HUES64 (cell line): Measurements from ENCODE around the gene C5orf15.

Experiments used
- H3K27ac ChIP-seq: 2 replicates; pipeline ENCODE4 v1.7.0; 2013; ENCODE audit warnings: low read depth, low read length, inconsistent platforms
- H3K27me3 ChIP-seq: 2 replicates; pipeline ENCODE4 v1.6.1; 2013; ENCODE audit warnings: mild to moderate bottlenecking, low read length; ENCODE audit not compliant: insufficient read depth
- H3K36me3 ChIP-seq: 2 replicates; pipeline ENCODE4 v1.6.1; 2013; ENCODE audit warnings: mild to moderate bottlenecking, low read length; ENCODE audit not compliant: insufficient read depth
- H3K4me1 ChIP-seq: 2 replicates; pipeline ENCODE4 v1.6.1; 2013; ENCODE audit warnings: mild to moderate bottlenecking, low read length, moderate library complexity; ENCODE audit not compliant: insufficient read depth
- H3K4me3 ChIP-seq: 2 replicates; pipeline ENCODE4 v1.5.1; 2013; ENCODE audit warnings: mild to moderate bottlenecking, low read length, moderate library complexity
- H3K9ac ChIP-seq: 2 replicates; pipeline ENCODE4 v1.6.1; 2013; ENCODE audit warnings: mild to moderate bottlenecking, low read depth, low read length
- H3K9me3 ChIP-seq: 2 replicates; pipeline ENCODE4 v1.6.1; 2013; ENCODE audit warnings: low read depth, low read length; ENCODE audit not compliant: insufficient read depth
- WGBS: fragments of 150-250, 120-280 bp; methylation state at CpG from one replicate; pipeline ENCODE4 v1.1.7; 2013; ENCODE audit warnings: missing lambda C conversion rate; 5-methylcytosine and 5-hydroxymethylcytosine counted together

Gene C5orf15

DNA sequence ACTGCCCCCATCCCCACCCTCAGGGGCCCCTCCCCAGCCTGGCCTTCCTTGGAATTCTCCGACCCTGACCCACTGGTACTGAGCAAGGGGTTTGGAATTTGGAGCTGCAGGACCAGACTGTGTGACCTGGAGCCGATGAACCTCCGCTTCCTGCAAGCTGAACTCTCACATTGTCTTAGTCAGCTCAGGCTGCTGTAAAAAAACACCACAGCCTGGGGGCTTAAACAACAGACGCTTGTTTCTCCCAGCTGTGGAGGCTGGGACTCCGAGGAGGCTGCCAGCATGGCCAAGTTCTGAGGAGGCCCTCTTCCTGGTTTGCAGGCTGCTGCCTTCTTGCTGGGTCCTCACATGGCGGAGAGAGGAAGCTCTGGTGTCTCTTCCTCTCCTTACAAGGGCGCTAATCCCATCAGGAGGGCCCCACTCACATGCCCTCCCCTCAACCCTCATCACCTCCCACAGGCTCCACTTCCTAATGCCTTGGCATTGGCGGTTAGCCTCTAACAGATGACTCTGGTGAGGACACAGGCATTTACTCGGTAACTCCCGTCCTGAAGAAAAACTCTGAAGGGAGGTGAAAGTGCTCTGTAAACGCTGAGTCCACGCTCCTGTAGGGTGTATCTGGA lies 42.4 kb downstream of the C5orf15 start:
- no peaks in the 10 kb centered on the region for H3K27me3 ChIP-seq
- H3K4me3 ChIP-seq: no peak overlapping the region
- WGBS: 92% methylated on average over 12 of the region's 12 CpGs
- H3K4me1 ChIP-seq: 0 out of 2 replicates have a peak, but pooled peaks cover 2% of the 10 kb centered on the region
- no peak overlapping the region for H3K9ac ChIP-seq
- H3K27ac ChIP-seq: no peak overlapping the region
- no peaks in the 10 kb centered on the region for H3K9me3 ChIP-seq
- H3K36me3 ChIP-seq: no peaks in the 10 kb centered on the region

DNA sequence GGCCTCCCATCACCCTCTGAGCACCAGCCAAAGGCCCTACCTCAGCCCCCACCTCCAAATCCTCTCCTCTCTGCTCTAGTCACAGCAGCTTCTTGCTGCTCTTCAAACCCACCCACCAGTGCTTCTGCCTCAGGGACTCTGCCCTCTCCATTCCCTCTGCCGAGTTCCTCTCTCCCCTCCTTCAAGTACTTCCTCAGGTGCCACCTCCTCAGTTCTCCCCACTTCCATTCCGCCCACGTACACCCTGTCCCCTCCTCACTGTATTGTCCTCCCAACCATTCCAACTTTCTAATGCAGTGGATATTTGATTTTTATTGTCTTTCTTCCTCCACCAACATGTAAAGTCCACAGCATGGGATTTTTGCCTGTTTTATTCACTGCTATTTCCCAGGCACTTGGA lies 43.2 kb downstream of the C5orf15 start:
- Histone ChIP-seq H3K9ac (no peak overlapping the region), H3K9me3 (no peaks in the 10 kb centered on the region), H3K27me3 (no peaks in the 10 kb centered on the region), H3K4me1 (0 out of 2 replicates have a peak, but pooled peaks cover 2% of the 10 kb centered on the region), H3K4me3 (no peak overlapping the region), H3K27ac (no peak overlapping the region), H3K36me3 (no peaks in the 10 kb centered on the region)
- WGBS: 92% methylated on average over 3 of the region's 3 CpGs

DNA sequence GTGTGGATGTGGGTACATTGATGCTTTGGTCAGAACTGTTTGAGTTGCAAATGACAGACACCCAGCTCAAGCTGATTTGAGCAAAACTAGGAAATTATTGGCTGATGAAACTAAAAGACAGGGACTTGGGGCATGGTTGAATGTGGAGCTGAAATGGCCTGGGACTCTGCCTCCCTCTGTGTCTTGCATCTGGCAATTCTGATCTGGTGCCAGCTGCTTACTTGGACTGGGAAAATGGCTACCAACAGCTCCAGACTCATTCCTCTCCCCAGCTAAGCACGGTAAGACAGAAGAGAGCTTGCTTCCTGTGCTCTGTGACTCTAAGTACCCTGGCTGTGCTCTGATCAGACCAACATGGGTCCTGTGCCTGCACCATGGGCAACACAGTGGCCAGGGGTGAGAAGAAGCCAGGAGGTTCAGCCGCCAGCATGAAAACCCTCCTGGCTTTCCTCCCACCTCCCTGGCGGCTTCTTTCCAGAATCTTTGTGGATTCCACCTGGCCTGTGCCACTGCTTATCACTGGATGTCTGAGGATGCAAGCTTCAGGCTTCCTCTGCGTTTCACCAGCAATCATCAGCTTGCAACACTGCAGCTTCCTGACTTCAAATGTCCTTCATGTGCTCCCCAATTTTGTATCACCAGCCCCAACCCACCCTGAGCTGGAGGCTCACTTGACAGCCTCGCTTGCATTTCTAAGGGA lies 44.1 kb downstream of the C5orf15 start:
- Histone ChIP-seq H3K27me3 (no peaks in the 10 kb centered on the region), H3K4me3 (no peak overlapping the region), H3K9me3 (no peaks in the 10 kb centered on the region), H3K36me3 (no peaks in the 10 kb centered on the region), H3K9ac (no peak overlapping the region), H3K4me1 (0 out of 2 replicates have a peak, but pooled peaks cover 2% of the 10 kb centered on the region), H3K27ac (no peak overlapping the region)
- WGBS: 77% methylated on average over 5 of the region's 5 CpGs

DNA sequence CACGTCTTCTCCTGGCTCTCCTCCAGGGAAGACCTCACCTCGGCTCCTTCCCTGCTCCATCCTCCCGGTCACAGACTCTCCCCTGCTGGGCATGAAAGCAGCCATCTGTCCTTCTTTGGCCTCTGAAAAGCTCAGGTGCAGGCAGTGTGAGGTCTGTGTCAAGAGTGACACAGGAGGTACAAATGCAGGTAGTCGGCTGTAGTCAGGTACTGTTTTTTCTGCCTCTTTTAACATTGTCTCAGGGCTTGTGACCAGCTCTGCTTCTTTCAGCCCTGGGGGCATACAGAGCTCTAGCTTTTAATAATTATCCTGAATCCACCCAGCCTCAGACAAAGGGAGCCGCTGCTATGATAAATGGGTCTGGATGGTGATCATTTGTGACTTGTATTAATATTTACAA lies 46.4 kb downstream of the C5orf15 start:
- H3K9ac ChIP-seq: no peak overlapping the region
- no peak overlapping the region for H3K27ac ChIP-seq
- H3K27me3 ChIP-seq: no peaks in the 10 kb centered on the region
- H3K4me1 ChIP-seq: 0 out of 2 replicates have a peak, but pooled peaks cover 2% of the 10 kb centered on the region
- H3K4me3 ChIP-seq: no peak overlapping the region
- H3K9me3 ChIP-seq: no peaks in the 10 kb centered on the region
- 51% methylated on average over 4 of the region's 5 CpGs for WGBS
- H3K36me3 ChIP-seq: no peaks in the 10 kb centered on the region

DNA sequence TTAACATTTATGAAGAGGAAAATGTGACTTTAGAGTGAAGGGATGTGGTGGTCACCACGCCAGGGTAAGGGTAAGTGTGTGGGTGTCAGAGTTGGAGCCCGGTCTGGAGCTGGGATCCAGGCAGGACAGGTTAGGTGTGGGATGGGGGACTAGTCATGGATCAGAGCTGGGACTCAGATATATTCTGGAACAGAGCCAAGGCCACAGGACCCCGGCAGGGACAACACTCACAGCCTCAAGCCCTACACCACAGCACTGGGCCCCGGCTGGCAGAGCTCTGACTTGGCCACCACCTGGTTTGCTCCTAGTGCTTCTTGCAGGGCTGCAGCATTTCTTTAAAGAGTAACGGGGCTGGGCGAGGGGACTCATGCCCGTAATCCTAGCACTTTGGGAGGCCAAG lies 47.4 kb downstream of the C5orf15 start:
- Histone ChIP-seq H3K27ac (no peak overlapping the region), H3K36me3 (no peaks in the 10 kb centered on the region), H3K4me1 (0 out of 2 replicates have a peak, but pooled peaks cover 2% of the 10 kb centered on the region), H3K27me3 (no peaks in the 10 kb centered on the region), H3K9me3 (no peaks in the 10 kb centered on the region), H3K4me3 (no peak overlapping the region), H3K9ac (no peak overlapping the region)
- WGBS: 93% methylated on average over 7 of the region's 7 CpGs

DNA sequence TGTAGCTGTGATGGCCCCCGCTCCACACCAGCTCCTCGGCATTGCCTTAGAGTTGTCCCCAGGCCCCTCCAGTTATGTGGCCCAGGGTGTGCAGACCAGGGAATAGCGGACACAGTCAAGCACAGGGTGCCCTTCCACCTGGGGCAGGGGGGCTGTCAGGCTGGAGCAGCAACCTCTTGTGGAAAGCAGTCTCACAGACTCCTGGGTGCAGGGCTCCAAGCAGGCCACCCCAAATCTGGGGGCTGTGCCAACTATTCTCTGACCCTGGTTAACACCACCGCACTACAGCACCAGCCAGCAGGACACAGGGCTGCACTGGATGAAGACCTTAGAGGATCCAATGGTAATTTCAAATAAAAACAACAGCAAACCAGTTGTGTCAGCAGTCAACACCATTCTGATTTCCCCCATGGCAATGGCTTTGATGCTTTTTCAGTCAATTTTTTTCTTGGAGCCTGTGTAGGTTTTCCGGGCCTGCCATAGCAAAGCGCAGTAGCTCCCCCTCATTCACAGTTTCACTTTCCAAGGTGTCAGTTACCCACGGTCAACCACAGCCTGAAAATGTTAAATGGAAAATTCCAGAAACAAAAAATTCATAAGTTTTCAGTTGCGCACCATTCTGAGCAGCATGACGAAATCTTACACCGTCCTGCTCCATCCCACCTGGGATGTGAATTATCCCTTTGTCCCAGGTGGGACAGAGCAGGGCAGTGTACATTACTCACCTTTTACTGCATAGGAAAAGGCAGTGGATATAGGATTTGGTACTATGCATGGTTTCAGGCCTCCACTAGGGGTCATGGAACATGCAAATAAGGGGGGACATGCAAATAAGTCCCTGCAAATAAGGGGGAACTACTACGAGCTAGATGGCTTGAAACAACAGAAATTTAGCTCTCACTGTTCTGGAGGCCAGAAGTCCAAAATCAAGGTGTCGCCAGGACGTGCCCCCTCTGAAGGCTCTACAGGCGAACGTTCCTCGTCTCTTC lies 49.0 kb downstream of the C5orf15 start:
- no peak overlapping the region for H3K4me3 ChIP-seq
- H3K27me3 ChIP-seq: no peaks in the 10 kb centered on the region
- H3K9me3 ChIP-seq: no peaks in the 10 kb centered on the region
- no peak overlapping the region for H3K9ac ChIP-seq
- no peak overlapping the region for H3K27ac ChIP-seq
- 92% methylated on average over 16 of the region's 16 CpGs for WGBS
- H3K4me1 ChIP-seq: 0 out of 2 replicates have a peak, but pooled peaks cover 2% of the 10 kb centered on the region
- H3K36me3 ChIP-seq: no peaks in the 10 kb centered on the region

DNA sequence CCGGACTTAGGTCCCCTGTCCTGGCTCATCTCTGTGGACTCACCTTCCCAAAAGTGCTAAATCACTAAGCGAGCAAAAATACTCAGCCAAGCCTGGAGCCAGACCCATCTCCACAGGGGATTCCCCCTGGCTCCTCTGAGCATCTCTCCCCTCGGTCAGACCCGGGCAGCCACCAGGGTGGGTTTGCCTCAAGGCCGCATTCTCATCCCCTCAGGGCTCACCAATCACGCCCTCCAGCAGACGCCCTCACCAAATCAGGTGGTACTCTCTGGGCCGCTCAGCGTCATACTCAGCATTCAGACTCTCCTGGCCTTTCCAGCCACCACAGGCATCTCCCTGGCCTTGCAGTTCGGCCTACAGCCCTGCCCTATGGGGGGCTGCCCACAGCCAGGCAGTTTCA lies 49.7 kb downstream of the C5orf15 start:
- Histone ChIP-seq H3K27ac (no peak overlapping the region), H3K4me1 (0 out of 2 replicates have a peak, but pooled peaks cover 2% of the 10 kb centered on the region), H3K36me3 (no peaks in the 10 kb centered on the region), H3K9ac (no peak overlapping the region), H3K4me3 (no peak overlapping the region), H3K9me3 (no peaks in the 10 kb centered on the region), H3K27me3 (no peaks in the 10 kb centered on the region)
- WGBS: 91% methylated on average over 10 of the region's 10 CpGs

DNA sequence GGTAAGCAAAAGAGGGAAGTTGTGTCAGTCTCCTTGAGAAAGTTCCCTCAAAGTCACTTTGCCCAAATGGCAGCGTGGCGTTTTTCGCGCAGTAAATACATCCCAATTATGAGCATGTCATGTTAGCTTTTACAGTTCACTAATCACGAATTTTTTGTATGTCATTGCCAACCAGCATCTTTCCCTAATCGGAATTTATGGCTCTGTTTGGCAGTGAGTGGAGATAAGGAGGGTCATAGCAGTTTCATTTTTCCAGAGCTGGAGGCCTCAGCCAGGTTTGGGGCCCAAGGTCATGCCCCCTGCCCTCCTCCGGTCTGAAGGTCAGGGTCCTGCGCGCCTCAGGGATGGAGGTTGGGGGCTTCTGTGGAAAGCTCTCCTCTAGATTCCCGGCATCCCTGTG lies 50.1 kb downstream of the C5orf15 start:
- 96% methylated on average over 10 of the region's 10 CpGs for WGBS
- no peak overlapping the region for H3K27ac ChIP-seq
- H3K27me3 ChIP-seq: no peaks in the 10 kb centered on the region
- no peaks in the 10 kb centered on the region for H3K9me3 ChIP-seq
- 0 out of 2 replicates have a peak, but pooled peaks cover 2% of the 10 kb centered on the region for H3K4me1 ChIP-seq
- no peak overlapping the region for H3K9ac ChIP-seq
- H3K36me3 ChIP-seq: no peaks in the 10 kb centered on the region
- H3K4me3 ChIP-seq: no peak overlapping the region

DNA sequence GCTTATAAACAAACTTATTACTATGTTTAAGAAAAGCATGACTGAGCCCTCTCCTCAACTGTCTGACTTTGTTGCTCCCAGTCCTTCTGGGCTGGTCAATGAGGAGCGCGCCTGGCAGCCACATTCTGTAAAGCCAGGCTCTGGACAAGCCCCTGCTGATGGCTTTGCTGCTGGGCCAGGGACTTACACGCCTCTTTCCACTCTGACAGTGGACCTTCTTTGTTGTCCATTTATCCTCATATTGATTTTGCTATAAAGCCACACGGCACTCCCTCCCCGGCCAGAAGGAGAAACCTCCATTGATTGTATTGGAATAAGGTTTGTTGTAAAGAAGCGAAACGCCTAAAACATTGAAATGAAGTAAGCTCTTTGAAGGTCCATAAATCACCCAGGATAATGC lies 50.6 kb downstream of the C5orf15 start:
- H3K4me3 ChIP-seq: no peak overlapping the region
- H3K36me3 ChIP-seq: no peaks in the 10 kb centered on the region
- 90% methylated on average over 7 of the region's 7 CpGs for WGBS
- 0 out of 2 replicates have a peak, but pooled peaks cover 2% of the 10 kb centered on the region for H3K4me1 ChIP-seq
- H3K9ac ChIP-seq: no peak overlapping the region
- no peak overlapping the region for H3K27ac ChIP-seq
- no peaks in the 10 kb centered on the region for H3K9me3 ChIP-seq
- no peaks in the 10 kb centered on the region for H3K27me3 ChIP-seq

DNA sequence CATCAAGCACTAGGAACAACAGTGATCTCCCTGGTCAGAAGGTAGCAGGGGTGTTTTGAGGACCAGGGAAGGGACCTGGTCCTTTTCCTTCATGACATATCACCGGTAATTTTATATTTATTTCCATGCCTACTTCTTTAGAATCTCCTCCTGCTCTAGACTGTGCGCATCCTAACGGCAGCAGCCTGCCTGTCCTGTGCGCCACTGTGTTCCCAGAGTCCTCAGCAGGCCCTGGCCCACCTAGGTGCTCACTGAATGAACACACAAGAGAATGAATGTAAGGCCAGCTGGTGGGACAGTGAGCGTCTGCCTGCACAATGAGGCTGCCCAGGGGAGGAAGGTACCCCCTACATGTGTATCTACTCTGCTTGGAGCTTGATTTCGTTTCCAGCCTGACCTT lies 51.5 kb downstream of the C5orf15 start:
- Histone ChIP-seq H3K27me3 (no peaks in the 10 kb centered on the region), H3K4me1 (0 out of 2 replicates have a peak, but pooled peaks cover 1% of the 10 kb centered on the region), H3K9me3 (no peaks in the 10 kb centered on the region), H3K36me3 (no peaks in the 10 kb centered on the region), H3K27ac (no peak overlapping the region), H3K9ac (no peak overlapping the region), H3K4me3 (no peak overlapping the region)
- WGBS: 92% methylated on average over 6 of the region's 6 CpGs

DNA sequence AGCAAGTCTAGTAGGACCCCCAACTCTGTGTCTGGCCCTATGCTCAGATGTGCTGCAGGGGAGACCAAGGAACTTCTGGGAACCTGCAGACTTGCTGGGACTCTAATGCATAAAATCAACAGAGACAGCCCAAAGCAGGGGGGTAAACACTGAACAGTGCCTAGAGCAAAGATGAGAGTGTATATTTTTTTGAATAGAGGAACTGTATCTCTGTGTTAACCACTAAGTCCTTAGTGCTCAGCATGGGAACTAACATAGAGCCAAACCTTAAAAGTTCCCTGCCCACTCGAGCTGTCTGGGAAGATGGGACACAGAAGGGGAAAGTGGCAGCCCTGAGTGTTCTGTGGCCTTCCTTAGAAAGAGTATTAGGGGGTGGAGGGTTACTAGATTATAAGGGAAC lies 51.9 kb downstream of the C5orf15 start:
- Histone ChIP-seq H3K9me3 (no peaks in the 10 kb centered on the region), H3K4me1 (no peaks in the 10 kb centered on the region), H3K27me3 (no peaks in the 10 kb centered on the region), H3K9ac (no peak overlapping the region), H3K27ac (no peak overlapping the region), H3K36me3 (no peaks in the 10 kb centered on the region), H3K4me3 (no peak overlapping the region)
- 96% methylated on average over 1 of the region's 1 CpG for WGBS
